Measurements from ENCODE around the gene GSE1.

GRCh38 chr16:85724126-85724879 is 111.2 kb downstream of the GSE1 start:
- TF ChIP-seq CTCF (IDR thresholded peaks at IDR 0.05) (no peak), ZFX (IDR thresholded peaks at IDR 0.05; ENCODE audit: borderline replicate concordance) (no peak)
